GM13976 (cell line): Measurements from ENCODE around the gene IPO13.
A peak's percentile ranks its signal among the peaks of the same experiment; 100 is the strongest.

ENCODE experiments used
- DNase-seq: peaks from one replicate; pipeline ENCODE4 v3.0.0; 2012; ENCODE audit warnings: low spot score
- CTCF ChIP-seq: IDR thresholded peaks from 2 replicates; pipeline ENCODE4 v1.5.1; 2012; ENCODE audit warnings: borderline replicate concordance, mild to moderate bottlenecking; ENCODE audit not compliant: insufficient read depth; ENCODE audit errors: extremely low read depth, missing control alignments, control extremely low read depth
- in situ Hi-C: fragments of 300-500 bp; cut with MboI; formaldehyde crosslinking; loops from one replicate; pipeline ENCODE4 v1.12.0; 2022; ENCODE audit warnings: low sequenced_read_pairs, mixed read lengths, inconsistent platforms; ENCODE audit not compliant: unreplicated experiment

Gene IPO13

GRCh38 chr1:43979528-43980254 is 32.9 kb downstream of the IPO13 start:
- in situ Hi-C loops: no loop called here
- TF ChIP-seq CTCF: no peak
- DNase-seq: peak; percentile 71

GRCh38 chr1:43980255-43981134 is 33.7 kb downstream of the IPO13 start:
- no peak for DNase-seq
- in situ Hi-C loops: no loop called here
- TF ChIP-seq CTCF: no peak

GRCh38 chr1:43981135-43981491 is 34.4 kb downstream of the IPO13 start:
- TF ChIP-seq CTCF: no peak
- no peak for DNase-seq
- in situ Hi-C loops: no loop called here

- no peak for DNase-seq
- in situ Hi-C loops: no loop called here
- no peak for TF ChIP-seq CTCF
These were observed 34.9 kb downstream of the IPO13 start for GRCh38 chr1:43981636-43982035.

GRCh38 chr1:43982241-43982640 is 35.5 kb downstream of the IPO13 start:
- in situ Hi-C loops: no loop called here
- DNase-seq: no peak
- TF ChIP-seq CTCF: no peak

- TF ChIP-seq CTCF: no peak
- no peak for DNase-seq
- in situ Hi-C loops: no loop called here
These were observed 36.1 kb downstream of the IPO13 start for GRCh38 chr1:43982808-43983207.
